GM18868 (cell line): ENCODE measurements around the gene UBAC2.

Experiments used
- ATAC-seq: cut with Tn5 transposase; IDR thresholded peaks from one replicate; pipeline ENCODE4 v1.9.1; 2021; ENCODE audit warnings: mild to moderate bottlenecking, moderate library complexity; ENCODE audit not compliant: unreplicated experiment

Gene UBAC2

GRCh38 chr13:99200432-99201167, at the start of gene UBAC2:
Gene UBAC2 (plus strand): TSS chr13:99200854. CDS start chr13:99200909, 55 bp downstream.
- peak; percentile 63 for ATAC-seq

DNA sequence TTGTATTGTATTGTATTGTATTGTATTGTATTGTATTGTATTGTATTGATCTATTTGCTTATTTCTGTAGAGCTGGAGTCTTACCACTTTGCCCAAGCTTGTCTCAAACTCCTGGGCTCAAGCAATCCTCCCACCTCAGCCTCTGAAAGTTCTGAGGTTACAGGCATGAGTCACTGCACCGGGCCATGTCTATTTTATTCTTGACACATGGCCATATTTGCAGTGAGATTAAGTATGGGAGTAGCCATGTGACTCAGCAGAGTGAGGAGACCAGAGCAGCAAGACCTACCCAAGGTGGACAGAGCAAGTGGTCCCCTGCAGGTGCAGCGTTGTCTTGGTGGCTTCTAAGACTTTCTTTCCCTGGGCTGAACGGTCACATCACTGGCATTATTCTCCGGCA, 49.1 kb upstream of the UBAC2 start:
- peak; percentile 87 for ATAC-seq

- no peak for ATAC-seq
Observed at GRCh38 chr13:99153219-99153618, 47.4 kb upstream of the UBAC2 start.

- ATAC-seq = no peak
Observed at GRCh38 chr13:99154064-99154463, 46.6 kb upstream of the UBAC2 start.

- no peak for ATAC-seq
Observed at GRCh38 chr13:99155821-99156220, 44.8 kb upstream of the UBAC2 start.

GRCh38 chr13:99157046-99157445, 43.6 kb upstream of the UBAC2 start:
- no peak for ATAC-seq

DNA sequence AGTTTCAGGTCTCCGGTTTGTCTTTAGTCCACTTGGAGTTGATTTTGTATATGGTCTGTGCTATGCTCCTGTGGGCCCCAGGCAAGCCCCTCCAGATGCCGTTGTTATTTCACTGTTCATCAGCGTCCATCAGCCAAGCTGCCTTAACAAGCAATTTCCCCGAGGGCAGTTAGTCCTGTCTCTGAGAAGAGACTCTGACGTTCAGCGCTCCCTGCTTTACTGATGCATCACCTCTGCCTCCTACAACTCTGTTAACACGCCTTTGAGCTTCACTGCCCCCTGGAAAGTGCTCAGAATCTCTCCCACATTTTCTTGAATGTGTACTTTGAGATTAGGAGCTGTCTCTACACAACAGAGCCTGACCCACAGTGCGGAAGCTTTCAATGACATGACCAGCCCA, 41.8 kb upstream of the UBAC2 start:
- ATAC-seq = no peak

DNA sequence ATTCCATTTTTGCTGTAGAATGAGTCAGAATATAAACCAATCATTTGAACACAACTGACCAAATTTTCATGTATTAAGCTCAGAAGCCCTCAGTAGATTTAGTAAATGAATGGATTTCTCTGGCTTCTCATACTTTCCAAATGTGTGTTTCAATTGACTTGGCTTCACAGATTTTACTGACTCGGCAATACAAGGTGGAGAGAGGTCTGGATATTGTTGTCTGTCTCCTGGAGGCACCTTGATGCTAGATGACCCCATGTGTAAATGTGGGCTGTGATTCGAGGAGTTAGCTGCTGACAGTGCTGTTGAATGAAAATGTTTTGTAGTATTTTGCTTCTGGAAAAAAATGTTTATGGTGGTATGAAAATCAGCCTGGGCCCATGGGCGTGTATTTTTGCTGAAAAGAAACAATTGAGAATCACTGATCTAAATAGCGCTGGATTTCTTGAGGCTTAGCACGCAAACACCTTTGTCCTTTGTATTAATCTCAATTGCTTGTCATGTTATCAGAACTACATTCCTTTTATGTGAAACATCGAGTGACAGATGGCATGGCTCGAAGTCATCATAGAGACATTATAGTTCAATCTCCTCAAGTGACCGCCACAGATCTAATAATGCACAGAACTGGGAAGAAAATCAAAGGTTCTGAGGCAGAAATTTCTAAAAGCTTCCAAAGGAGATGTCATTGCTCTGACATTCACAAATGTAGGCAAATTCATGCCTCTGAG, 41.2 kb upstream of the UBAC2 start:
- no peak for ATAC-seq

GRCh38 chr13:99160415-99160814, 40.2 kb upstream of the UBAC2 start:
- no peak for ATAC-seq

DNA sequence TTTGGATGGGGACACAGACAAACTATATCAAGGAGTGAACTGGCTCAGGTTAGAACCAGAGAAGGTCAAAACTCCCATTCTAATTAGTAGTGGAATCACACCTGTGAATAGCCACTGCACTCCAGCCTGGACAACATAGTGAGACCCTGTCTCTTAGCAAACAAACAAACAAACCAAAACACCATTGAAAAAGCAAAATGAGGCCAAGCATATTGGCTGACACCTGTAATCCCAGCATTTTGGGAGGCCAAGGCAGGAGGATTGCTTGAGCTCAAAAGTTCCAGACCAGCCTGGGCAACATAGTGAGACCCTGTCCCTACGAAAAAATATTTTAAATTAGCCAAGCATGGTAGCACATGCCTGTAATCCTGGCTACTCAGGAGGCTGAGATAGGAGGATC, 39.1 kb upstream of the UBAC2 start:
- ATAC-seq = no peak

GRCh38 chr13:99162567-99163361, 37.9 kb upstream of the UBAC2 start:
- ATAC-seq = no peak

DNA sequence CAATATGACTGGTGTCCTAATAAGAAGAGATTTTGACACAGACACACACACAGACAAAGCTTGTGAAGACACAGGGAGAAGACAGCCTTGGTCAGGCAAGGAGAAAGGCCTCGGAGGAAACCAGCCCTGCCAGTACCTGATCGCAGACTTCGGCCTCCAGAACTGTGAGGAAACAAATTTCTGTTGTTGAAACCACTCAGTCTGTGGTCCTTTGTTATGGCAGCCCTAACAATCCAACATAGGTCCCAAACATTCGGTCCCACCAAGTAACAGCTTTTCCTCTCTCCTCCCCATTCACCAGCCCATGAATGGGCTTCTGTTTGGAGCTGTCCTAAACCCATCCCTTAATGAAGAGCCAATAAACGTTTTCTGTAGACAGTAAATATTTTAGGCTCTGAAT, 36.4 kb upstream of the UBAC2 start:
- no peak for ATAC-seq

GRCh38 chr13:99165753-99166587, 34.7 kb upstream of the UBAC2 start:
- no peak for ATAC-seq

GRCh38 chr13:99172951-99173350, 27.7 kb upstream of the UBAC2 start:
- ATAC-seq = no peak

GRCh38 chr13:99173606-99174005, 27.0 kb upstream of the UBAC2 start:
- ATAC-seq = no peak

- no peak for ATAC-seq
Observed at GRCh38 chr13:99174533-99175100, 26.0 kb upstream of the UBAC2 start.

DNA sequence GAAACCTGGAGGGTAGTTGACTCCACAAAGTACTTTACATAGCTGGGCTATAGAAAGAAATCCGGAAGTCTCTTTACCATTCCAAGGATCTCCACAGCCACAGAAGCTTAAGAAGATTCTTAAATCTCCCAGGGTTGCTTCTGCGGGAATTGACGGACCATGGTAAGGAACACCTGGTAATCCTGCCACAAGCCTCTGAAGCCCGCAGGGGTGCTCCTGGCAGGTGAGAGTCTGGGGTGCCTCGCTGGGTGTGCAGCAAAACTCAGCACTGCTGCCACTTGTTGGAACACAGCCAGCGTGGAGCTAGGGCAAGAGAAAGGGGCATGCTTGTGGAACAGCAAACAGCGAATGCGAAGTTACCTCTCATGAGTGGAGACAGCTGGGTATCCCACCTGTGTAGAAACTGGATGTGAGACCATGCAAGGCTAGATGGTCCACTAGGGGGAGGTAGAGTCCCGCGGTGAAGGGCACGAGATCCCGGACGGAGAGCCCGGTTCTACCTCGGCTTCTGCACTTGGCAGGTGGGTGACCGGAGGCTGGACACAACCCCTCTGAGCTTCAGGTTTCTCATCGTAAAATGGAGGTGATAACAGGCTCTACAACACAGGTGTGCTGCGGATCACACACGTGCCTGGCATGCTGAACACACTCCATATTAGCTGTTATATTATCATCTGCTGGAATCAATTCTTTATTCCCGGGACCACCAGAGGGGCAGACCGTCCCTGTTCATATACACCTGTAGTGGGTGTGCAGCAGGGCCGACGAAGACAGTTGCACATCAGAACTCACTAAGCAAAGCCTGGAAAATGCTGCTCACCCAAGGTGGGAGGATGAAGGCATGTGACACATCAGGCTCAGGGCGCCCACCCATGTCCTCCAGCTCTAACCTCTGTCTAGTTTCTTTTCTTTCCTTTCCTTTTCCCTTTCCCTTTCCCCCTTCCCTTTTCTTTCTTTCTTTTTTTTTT, 24.1 kb upstream of the UBAC2 start:
- ATAC-seq = peak; percentile 89

DNA sequence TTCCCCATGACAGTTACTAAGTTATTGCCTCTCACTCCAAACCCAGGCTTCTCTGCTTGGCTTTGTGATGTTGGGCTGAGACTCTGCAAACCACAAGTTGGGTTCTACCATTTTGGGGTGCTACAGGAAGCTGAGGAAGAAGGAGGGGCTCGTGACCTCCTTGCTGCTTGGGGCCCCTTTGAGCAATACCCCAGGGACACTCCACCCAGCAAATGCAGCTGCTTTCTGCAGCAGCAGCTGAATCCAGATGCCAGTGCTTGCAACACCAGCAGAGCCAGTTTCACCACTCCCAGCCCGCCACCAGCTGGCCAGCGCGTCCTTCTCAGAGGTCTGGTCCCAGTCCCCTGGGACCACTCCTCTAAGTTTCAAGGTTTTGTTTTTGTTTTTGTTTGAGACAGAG, 22.0 kb upstream of the UBAC2 start:
- ATAC-seq = no peak

DNA sequence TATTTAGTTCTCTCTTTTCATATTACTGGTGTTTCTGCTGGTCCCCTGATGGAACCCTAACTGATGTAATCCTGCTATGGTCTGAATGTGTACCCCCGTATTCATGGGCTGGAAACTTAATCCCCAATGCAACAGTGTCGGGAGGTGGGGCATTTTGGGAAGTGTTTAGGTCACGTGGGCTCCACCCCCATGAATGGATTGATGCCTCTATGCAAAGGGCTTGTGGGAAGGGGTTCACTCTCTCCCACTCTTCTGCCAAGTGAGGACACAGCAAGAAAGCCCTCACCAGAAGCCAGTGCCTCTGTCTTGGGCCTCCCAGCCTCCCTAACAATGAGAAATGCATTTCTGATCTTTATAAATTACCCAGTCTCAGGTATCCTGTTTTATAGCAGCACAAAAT, 21.2 kb upstream of the UBAC2 start:
- ATAC-seq = no peak
